GM12801 (cell line): ENCODE data around the gene PHPT1.
"Not testable (repeated sequence)": the region's sequence is repeated elsewhere in the genome, so short reads cannot be mapped to it uniquely, and the experiment has no call there.

Experiments used
- TF ChIP-seq, protein P1 (sequence below): IDR thresholded peaks from one replicate; pipeline ENCODE4 v1.5.1; 2011; ENCODE audit warnings: control low read depth; ENCODE audit not compliant: insufficient read length; ENCODE audit errors: extremely low read depth

Gene PHPT1

DNA sequence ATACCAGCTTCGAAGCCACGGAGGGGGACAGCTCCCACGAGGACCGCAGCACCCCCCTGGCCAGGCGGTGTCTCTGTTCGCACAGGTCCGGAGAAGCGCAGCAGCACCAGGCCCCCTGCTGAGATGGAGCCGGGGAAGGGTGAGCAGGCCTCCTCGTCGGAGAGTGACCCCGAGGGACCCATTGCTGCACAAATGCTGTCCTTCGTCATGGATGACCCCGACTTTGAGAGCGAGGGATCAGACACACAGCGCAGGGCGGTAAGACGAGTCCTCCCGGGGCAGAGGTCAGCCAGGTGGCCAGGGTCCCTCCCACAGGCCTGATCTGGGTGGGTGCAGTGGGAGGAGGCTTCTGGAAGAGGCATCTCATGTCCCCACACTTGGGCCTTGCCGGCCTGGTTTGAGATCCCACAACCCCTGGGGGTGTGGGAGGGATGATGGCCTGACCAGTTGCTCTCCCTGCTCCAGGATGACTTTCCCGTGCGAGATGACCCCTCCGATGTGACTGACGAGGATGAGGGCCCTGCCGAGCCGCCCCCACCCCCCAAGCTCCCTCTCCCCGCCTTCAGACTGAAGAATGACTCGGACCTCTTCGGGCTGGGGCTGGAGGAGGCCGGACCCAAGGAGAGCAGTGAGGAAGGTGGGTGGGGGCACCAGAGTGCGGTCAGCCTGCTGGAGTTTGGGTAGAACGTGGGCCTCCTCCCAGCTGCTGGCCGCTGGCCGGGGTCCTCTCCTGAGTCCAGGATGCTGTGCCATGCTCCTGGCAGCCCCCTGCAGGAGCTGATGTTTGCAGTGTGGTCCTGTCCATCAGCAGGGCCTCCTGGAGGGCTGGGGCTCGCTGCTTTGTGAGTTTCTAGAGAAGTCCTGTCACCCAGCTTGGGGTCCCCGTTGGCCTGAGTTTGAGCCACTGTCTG lies 9.7 kb upstream of the PHPT1 start:
- TF ChIP-seq, protein P1, sequence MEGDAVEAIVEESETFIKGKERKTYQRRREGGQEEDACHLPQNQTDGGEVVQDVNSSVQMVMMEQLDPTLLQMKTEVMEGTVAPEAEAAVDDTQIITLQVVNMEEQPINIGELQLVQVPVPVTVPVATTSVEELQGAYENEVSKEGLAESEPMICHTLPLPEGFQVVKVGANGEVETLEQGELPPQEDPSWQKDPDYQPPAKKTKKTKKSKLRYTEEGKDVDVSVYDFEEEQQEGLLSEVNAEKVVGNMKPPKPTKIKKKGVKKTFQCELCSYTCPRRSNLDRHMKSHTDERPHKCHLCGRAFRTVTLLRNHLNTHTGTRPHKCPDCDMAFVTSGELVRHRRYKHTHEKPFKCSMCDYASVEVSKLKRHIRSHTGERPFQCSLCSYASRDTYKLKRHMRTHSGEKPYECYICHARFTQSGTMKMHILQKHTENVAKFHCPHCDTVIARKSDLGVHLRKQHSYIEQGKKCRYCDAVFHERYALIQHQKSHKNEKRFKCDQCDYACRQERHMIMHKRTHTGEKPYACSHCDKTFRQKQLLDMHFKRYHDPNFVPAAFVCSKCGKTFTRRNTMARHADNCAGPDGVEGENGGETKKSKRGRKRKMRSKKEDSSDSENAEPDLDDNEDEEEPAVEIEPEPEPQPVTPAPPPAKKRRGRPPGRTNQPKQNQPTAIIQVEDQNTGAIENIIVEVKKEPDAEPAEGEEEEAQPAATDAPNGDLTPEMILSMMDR: no peak

DNA sequence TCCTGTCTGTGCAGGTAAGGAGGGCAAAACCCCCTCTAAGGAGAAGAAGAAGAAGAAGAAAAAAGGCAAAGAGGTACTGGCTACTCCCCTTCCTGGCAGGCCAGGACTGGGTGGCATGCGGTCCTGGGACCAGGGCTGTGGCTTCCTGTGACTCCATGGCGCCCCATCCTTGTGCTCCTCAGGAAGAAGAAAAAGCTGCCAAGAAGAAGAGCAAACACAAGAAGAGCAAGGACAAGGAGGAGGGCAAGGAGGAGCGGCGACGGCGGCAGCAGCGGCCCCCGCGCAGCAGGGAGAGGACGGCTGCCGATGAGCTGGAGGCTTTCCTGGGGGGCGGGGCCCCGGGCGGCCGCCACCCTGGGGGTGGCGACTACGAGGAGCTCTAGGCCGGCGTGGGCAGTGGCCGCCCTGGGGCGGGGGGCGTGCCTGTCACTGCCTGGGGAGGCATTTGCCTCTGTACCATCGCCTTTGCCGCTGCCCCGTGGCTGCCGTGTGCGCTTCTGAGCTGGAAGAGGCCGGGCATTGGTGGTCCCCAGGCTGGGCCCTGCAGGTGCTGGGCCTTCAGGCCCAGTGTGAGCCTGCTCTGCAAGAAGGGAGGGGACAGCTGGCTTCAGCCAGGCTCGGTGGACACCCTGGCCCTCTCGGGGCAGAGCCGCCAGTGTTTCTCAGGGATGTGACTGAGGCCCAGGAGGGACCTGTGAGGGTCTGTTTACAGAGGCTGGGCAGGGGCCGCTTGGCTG lies 8.9 kb upstream of the PHPT1 start:
- TF ChIP-seq, protein P1: no peak

DNA sequence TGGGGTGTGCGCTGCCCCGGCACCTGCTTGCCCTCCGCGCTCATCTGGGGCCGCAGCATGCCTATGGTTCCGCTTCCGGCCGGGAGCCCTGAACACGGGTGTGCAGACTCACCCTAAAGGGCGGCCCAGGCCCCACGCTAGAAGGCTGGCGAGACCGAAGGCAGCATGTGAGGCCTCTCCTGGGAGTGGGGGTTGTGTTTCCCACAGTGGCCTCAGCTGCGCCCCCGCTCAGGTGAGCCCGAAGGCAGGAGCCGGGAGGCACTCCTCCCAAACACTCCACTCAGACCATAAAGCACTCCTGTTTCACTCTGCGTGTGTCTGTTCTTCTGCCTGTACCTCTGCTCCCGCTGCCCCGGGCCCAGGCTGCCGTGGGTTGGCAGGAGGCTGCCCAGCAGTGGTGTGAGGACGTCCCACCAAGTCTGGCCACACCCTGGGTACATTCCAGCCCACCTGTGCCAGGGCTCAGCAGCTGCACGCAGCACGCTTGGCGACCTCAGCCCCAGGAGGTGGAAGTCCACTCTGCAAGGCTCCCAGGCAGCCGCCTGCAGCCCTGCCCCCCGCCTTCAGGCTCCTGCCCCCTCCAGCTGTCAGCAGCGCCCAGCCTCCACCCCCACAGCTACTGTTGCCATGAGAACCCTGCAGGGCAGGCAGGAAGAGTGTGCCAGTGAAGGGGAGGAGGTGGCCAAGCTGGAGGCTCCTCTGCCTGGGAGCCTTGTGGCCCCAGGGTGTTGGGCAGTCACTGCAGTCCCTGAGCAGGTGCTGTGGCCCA lies 8.1 kb upstream of the PHPT1 start:
- TF ChIP-seq, protein P1: no peak

DNA sequence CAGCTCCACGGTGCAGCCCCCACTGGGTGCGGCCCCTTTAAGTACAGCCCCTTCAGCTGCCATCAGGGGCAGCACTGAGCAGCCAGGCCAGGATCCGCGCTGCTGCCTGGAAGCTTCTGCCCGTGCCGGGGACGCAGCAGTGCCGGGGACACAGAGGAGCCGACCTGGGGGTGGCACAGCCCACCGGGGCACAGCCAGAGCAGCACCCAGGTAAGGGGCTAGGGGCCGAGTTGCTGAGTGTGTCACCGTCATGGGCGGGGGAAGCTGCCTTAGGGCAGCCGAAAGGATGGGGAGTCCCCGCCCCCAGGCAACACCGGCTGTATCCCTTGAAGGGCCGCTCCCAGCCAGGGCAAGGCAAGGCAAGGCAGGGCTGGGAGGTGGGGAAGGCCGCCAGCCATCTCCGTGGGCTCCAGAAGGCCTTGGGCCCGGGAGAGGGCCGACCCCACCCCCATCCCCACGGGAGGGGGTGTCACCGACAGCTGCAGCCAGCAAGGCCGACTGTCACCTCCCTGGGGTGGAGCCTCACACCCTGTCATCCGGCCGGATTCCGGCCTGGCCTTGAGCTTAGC lies 6.7 kb upstream of the PHPT1 start, which contains the start of gene AJM1:
AJM1 (plus strand) TSS at position 99 of the 569 bp plus-strand sequence. CDS start 1,937 bp downstream, outside the sequence.
- TF ChIP-seq, protein P1: not testable (repeated sequence)

DNA sequence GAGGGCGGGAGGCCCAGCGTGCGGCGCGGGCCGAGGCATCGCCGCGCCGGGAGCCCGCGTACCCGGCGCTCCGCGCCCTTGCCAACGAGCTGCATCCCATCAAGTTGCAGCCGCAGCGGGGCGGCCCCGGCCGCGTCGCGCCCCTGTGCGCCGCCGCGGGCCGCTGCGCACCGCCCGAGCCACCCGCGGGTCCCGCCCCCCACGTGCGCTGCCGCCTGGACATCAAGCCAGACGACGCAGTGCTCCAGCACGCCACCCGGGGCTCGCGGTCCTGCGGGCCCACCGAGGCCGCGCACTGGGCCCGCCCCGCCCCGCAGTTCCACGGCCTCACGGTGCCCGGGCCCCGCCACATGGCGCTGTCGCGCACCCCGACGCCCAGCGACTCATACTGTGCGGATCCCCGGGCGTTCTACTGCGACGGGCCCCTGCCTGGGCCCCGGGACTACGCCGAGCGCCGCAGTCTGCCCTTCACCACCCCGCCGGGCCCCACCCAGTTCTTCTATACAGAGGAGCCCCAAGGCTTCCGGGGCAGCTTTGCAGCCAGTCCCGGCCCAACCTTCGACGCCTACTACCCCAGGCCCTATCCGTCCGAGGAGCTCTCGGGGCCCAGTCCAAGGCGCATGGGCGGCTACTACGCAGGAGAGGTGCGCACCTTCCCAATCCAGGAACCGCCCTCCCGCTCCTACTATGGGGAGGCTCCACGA lies 4.3 kb upstream of the PHPT1 start:
- TF ChIP-seq, protein P1: no peak

DNA sequence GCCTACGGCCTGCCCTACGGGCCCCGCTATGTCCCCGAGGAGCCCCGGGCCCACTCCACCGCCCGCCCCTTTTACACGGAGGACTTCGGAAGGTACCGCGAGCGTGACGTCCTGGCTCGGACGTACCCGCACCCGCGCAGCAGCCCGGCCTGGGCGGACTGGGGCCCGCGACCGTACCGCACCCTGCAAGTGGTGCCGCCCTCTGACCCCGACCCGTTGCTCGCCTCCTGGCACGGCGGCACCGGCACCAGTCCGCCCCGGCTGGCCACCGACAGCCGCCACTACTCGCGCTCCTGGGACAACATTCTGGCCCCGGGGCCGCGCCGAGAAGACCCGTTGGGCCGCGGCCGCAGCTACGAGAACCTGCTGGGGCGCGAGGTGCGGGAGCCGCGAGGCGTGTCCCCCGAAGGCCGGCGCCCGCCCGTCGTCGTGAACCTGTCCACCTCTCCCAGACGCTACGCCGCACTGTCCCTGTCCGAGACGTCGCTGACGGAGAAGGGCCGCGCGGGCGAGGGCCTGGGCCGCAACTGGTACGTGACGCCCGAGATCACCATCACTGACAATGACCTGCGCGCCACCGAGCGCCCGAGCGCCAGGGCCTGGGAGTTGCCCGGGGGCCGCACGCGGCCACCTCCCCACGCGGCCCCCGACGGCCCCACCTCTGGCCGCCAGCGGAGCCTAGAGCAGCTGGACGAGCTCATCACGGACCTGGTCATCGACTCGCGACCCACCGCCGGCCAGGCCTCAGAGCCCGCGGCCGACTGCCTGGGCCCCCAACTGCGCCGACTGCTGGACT lies 3.5 kb upstream of the PHPT1 start:
- TF ChIP-seq, protein P1: no peak
